Measurements from ENCODE around the gene PPRC1. TPM values are rescaled to one million over a fixed set of nuclear protein-coding genes. Genes with fewer than 3 reads are reported as not detected.
"Not testable (repeated sequence)": the region's sequence is repeated elsewhere in the genome, so short reads cannot be mapped to it uniquely, and the experiment has no call there.

The PPRC1 gene
- total RNA-seq, 1 experiment from 2014 or later = 14.7 TPM

DNA sequence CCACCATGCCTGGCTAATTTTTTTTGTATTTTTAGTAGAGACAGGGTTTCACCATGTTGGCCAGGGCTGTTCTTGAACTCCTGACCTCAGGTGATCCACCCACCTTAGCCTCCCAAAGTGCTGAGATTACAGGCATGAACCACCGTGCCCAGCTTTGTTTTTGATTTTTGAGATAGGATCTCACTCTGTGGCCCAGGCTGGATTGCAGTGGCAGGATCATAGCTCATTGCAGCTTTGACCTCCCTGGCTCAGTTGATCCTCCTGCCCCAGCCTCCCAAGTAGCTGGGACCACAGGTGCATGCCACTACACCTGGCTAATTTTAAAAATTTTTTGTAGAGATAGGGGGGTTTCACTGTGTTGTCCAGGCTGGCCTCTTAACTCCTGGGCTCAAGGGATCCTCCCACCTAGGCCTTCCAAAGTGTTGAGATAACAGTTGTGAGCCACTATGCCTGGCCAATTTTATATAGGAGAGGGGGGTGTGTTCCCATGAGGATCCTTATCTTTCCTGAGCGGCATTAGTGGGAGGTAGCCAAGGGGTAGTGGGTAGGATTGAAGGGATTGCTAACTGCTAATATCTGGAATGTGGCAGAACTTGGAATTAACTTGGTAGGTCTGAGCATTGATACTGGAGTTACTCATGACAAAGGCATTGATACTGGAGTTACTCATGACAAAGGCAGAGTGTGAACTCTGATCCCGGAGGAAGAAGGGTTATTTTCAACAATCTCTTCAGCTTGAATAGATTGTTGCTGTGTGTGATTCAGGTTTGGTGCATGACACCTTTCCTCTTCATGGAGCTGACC lies 18.3 kb downstream of the PPRC1 start:
- peak; percentile 52 for DNase-seq (ENCODE audit: low read depth)

DNA sequence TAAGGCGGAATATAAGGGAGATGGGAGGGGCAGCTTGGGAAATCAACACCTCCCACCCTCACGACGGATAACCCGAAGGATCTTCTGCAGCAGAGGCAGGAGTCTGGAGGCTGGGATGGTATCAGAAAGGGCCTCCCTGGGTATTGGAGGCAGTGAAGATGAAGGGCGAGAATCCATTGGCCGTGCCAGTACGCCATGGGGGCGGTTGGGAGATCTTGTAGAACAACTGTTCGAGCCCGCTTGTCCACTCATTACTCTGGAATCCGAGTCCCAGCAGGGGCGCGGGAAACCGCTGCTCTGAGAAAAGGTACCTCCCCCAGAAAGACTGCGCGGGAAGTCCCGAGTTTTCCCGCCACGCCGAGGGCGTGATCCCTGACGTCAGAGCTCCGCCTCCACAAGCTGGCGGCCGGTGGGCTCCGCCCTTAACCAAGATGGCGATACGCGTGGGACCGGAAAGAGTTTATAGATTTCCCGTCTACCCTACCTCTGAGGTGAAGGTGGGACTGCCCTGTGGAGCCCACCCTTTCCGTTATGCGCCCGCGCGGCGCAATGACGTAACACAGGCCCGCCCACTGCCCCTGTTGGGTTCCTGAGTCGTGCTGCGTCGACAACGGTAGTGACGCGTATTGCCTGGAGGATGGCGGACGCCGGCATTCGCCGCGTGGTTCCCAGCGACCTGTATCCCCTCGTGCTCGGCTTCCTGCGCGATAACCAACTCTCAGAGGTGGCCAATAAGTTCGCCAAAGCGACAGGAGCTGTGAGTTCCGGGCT lies 19.1 kb downstream of the PPRC1 start, which contains the start of gene NOLC1:
TSS of gene NOLC1 (plus strand) at position 616 of the 771 bp plus-strand sequence. CDS start at position 638, 22 bp downstream.
- DNase-seq (ENCODE audit: low read depth) = peak; percentile 97

DNA sequence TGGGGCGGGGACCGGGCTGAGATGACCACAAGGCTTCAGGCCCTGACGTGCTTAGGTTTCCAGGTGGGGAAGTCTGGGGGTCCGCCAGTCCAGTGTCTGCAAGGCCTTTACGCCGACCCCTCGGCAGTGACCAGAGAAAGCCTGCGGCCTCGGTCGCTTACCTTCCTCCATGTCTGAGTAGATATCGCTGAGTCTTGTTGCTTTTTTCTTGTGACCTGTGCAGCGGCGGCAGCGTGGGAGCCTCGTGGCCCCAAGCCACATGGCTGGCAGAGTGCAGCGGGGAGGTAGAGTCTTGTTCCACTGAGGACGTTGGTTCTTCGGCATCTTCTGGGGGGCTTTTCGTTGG lies 19.7 kb downstream of the PPRC1 start:
- no peak for DNase-seq (ENCODE audit: low read depth)

DNA sequence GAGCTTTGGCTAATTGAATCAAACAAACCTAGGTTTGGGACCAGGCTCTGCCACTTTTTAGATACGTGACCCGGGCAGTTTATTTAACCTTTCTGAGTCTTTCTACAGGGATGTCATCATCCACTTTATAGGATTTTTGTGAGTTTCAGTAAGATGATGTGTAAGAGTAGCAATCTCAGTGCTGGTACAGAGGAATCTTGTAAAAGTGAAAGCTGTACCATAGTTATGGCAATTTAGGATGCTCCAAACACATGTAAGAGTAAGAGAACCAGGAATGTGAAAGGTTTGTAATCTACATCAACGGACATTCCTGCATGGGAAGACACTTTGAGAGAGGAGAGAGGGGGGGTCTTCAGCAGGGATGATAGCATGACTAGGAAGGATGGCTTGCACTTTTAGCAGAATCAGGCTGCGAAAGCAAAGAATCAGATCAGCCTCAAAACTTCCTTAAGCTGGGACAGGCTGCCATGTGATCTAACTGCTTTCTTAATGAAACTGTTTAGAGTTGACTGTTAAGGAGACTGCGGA lies 20.3 kb downstream of the PPRC1 start:
- no peak for DNase-seq (ENCODE audit: low read depth)

DNA sequence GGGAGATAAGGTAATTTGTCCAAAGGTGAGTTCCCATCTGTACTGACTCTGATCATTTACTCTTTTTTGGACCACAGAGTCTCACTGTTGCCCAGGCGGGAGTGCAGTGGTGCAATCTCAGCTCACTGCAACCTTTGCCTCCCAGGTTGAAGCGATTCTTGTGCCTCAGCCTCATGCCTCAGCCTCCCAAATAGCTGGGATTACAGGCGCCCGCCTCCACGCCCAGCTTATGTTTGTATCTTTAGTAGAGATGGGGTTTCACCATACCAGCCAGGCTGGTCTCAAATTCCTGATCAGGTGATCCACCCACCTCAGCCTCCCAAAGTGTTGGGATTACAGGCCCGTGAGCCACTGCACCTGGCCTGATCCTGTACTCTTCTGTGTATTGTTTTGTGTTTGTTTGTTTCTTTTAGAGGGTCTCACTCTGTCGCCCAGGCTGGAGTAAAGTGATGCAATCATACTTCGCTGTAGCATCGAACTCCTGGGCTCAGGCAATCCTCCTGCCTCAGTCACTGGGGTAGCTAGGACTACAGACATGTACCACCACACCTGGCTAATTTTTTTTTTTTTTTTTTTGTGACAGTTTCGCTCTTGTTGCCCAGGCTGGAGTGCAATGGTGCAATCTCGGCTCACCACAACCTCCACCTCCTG lies 21.8 kb downstream of the PPRC1 start:
- no peak for DNase-seq (ENCODE audit: low read depth)

DNA sequence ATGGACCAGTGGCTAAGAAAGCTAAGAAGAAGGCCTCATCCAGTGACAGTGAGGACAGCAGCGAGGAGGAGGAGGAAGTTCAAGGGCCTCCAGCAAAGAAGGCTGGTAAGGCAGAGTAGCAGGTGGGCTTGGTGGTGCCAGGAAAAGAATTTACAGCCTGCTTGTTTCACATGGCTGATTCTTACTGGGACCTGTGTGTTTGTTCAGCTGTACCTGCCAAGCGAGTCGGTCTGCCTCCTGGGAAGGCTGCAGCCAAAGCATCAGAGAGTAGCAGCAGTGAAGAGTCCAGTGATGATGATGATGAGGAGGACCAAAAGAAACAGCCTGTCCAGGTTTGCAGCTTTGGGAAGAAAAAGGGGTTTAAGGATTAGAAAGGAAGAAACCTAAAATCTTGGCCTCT lies 24.4 kb downstream of the PPRC1 start:
- DNase-seq (ENCODE audit: low read depth) = no peak

DNA sequence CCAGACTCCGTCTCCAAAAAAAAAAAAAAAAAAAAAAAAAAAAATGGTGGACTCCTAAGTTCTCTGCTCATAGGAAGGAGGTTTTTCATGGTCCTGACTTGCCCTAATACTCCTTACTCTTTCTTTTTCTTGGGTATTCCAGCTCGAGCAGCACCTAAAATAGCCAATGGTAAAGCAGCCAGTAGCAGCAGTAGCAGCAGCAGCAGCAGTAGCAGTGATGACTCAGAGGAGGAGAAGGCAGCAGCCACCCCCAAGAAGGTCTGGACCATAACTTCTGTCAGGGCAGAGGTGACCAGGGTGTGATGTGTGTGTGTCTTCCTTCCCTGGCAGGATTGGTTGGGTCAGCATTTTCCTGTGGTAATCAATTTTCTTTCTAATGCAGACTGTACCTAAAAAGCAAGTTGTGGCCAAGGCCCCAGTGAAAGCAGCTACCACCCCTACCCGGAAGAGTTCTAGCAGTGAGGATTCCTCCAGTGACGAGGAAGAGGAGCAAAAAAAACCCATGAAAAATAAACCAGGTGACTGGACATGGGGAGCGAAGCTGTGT lies 26.3 kb downstream of the PPRC1 start:
- peak; percentile 3 for DNase-seq (ENCODE audit: low read depth)

DNA sequence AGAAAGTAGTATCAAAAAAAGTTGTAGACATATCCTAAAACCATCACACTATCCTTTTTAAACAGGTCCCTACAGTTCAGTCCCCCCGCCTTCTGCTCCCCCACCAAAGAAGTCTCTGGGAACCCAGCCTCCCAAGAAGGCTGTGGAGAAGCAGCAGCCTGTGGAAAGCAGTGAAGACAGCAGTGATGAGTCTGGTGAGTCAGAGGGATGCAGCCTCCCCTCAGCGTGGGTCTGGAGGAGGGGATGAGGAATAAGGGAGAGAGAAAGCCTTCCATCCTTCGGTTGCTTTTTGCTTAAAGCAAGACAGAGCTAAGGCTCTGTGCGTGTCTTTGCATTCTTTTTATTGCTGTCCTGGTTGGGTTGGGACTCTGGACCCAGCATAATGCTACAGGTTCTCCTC lies 27.0 kb downstream of the PPRC1 start:
- DNase-seq (ENCODE audit: low read depth) = no peak

DNA sequence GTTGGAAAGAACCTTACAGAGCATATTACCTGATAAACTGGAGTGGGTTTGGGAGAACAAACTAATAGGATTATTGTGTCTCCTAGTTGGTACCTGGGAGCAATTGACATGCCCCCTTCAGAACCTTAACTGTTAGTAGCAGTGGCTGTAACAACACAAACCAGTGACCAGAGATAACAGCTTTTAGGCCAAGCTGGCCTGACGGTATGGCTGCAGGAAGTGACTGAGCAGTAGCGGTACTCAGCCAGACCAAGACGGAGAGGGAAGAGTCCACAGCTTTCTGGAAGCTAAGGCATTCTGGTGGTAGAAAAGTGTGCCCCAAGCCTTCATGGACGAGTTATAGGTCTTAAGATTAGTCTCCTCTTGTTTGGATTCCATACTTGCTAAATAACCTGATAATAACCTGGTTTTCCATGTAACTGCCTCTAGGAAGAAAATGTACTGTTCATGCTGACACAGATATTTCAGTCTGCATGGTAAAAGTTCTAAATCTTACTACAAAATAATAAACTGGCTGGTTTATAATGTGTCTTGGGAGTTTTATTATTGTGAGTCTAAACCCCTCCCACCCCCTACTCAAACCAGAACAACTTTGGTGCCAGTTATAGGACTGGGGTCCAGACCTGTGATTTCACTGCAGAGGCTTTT lies 30.6 kb downstream of the PPRC1 start:
- no peak for DNase-seq (ENCODE audit: low read depth)

DNA sequence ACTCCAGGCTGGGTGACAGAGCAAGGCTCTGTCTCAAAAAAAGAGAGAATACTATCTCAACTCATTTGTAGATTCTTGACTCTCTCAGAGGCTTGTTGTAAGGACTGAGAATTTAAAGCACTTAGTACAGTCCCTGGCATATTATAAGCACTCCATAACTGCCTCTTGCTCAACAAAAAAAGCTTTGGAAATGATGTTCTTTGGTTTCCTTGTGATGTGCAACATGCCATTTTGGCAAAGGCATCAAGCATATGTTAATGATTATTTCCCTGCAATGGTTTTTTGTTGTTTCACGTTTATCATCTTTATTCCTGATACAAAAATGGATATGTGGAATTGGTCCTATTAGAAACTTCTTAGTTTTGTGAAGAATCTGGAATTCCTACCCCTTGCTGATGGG lies 35.0 kb downstream of the PPRC1 start:
- no peak for DNase-seq (ENCODE audit: low read depth)

DNA sequence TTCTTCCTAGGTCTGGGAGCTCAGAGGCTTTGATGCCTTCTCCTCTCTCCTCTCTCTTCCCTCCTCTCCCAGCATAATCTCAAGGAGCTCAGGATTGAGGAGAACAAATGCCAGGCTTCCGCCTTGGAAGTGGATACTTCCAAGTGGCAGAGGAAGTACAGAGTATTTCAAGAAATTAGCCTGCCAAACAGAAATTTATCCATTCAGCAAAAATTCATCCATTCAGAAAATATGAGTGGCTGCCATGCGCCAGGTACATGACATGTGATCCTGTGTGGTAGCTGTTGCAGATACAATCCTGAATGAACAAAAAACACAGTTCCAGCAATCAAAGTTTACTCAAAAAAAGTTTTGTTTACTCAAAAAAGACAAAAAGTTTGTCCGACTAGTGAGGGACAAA lies 37.8 kb downstream of the PPRC1 start:
- no peak for DNase-seq (ENCODE audit: low read depth)

DNA sequence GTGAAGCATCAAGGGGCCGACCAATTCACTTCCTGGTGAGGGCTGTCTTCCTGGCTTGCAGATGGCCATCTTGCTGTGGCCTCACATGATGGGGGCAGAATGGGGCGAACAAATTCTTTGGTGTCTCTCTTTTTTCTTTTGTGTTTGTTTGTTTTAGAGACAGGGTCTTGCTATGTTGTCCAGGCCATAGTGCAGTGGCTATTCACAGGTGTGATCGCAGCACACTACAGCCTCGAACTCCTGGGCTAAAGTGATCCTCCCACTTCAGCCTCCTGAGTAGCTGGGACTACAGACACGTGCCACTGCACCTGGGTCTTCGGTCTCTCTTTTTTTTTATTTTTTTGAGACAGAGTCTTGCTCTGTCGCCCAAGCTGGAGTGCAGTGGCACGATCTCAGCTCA lies 39.4 kb downstream of the PPRC1 start:
- DNase-seq (ENCODE audit: low read depth) = no peak

DNA sequence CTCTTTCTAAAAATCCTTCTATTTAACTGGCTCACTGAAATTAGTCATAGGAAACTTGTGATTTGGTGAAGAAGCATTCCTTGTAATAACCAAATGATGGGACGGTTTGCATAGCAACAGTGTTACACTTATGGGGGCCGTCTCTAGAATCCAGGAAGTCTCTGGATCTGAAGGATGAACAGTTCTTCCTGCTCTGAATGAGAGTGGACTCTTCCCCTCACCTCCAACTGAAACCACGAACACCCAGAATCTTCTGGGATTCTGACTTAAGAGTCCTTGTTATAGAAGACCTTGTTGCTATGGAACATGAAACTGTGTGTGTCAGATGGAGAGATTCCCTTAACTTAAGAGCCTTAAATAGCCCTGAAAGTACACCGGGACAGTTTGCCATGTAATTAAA lies 42.6 kb downstream of the PPRC1 start:
- DNase-seq (ENCODE audit: low read depth) = peak; percentile 21

DNA sequence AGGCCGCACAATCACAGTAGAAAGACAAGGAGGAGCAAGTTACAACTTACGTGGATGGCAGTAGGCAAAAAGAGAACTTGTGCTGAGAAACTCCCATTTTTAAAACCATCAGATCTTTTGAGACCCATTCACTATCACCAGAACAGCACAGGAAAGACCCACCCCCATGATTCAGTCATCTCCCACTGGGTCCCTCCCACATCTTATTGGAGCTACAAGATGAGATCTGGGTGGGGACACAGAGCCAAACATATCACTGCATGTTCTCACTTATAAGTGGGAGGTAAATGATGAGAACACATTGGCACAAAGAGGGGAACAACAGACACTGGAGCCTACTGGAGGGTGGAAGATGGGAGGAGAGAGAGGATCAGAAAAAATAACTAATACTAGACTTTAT lies 51.8 kb downstream of the PPRC1 start:
- no peak for DNase-seq (ENCODE audit: low read depth)

DNA sequence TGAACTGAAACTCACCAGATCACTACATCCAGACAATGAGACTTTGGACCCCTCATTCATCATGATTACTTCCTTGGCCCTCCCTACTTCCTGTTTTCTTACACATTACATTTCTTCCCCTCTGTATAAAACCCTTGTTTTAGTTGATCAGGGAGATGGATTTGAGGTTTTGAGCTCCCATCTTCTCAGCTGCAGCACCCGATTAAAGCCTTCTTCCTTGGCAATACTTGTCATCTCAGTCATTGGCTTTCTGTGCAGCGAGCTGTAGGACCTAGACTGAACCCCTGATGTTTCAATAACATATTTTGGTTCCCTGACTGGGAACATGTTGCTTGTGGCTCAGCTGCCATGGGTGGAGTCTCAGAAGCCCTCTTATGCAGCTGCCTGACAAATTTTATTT lies 52.4 kb downstream of the PPRC1 start:
- DNase-seq (ENCODE audit: low read depth) = no peak

DNA sequence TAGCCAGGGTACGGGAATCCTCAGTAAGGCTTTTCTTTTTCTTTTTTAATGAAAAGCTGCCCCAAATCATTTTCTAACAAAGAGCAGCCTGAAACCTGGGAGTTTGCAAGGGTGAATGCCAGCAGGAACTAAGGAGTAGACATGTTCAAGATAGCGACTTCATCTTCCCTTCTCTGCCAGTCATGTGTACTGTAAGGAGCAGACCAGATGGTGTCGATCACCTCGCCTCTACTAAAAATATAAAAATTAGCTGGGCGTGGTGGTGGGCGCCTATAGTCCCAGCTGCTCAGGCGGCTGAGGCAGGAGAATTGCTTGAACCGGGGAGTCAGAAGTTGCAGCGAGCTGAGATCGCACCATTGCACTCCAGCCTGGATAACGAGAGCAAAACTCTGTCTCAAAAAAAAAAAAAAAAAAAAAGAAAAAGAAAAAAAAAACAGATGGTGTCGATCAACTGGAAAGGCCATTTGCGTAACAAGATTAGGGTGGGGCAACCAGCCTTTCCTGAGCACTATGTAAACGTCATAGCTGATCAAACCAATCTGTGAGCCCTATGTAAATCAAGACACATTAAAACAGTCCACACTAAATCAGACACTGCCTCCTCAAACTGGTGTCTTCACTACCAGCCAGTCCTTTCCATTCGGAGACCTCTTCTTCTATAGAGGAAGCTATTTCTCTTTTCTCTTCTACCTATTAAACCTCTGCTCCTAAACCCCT lies 53.1 kb downstream of the PPRC1 start:
- peak; percentile 44 for DNase-seq (ENCODE audit: low read depth)

DNA sequence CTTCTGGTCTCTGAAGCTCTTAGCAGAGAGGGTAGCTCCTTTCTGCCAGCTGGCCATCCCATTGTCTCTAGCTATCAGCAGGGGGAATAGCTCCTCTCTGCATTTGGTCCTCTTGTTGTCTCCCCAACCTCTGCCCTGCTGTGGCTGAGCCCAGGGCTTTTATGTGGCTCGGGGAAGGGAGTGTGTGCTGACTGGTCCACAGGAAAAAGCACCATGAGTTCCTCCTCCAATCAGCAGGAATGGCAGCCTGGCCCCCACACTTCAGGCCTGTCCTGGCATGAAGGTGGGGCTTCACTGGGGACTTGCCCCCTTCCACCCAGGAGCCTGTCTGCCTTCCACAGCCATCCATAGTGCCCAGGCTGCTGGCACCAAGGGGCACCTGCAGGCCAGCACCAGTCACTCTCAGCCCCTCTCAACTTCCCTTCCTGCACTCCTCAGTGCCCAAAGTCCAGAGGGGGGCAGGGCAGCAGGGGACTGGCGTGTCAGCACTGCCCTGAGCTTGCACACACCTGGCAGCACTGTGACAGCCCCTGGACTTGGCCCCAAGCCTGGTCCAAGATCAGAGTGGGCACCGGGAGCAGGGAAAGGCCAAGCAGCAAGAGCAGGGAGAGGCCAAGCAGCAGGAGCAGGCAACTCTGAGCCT lies 55.6 kb downstream of the PPRC1 start:
- no peak for DNase-seq (ENCODE audit: low read depth)

DNA sequence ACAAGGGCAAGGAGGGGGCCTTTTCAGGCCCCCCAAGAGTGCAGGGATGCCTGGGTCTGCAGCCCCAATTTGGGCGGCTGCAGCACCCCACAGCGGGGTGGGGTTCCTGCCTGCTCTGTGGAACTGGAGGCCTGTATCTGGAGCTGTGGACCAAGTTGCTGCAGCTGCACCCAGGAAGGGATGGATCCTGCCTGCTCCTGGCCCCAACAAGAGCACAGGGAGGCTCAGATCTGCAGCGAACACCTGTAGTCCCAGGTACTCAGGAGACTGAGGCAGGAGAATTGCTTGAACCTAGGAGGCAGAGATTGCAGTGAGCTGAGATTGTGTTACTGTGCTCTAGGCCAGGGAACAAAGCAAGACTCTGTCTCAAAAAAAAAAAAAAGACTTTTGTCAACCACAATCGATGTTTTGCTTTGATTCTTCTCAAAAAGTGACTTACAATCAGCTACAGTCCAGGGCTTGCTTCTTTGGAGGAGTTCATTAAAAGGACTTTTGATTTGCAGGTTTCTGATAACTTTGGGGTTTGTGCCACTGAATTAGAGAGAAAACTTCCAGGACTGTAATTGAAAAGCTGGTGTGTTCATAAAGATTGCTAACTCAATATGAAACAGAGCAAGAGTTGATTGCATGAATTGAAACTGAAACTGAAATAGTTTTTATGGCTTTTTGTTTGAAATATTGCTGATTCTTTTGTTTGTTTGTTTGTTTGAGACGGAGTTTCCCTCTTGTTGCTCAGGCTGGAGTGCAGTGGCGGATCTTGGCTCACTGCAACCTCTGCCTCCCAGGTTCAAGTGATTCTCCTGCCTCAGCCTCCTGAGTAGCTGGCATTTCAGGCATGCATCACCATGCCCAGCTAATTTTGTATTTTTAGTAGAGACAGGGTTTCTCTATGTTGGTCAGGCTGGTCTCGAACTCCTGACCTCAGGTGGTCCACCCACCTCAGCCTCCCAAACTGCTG lies 56.4 kb downstream of the PPRC1 start:
- DNase-seq (ENCODE audit: low read depth) = not testable (repeated sequence)

DNA sequence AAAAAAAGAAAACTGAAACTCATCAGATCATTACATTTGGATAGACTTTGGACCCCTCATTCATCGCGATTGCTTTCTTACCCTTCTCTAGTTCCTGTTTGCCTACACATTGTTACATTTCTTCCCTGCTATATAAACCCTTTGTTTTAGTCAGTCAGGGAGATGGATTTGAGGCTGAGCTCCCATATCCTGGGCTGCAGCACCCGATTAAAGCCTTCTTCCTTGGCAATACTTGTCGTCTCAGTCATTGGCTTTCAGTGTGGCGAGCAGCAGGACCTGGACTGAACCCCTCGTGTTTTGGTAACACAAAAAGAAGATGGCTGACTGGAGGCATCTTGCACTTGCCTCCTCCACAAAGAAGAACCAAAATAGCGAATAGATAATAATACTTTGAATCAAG lies 59.1 kb downstream of the PPRC1 start:
- no peak for DNase-seq (ENCODE audit: low read depth)
